WTC11 (cell line): ENCODE data around the gene MARCHF11. TPM values are rescaled to one million over a fixed set of nuclear protein-coding genes. Genes with fewer than 3 reads are reported as not detected.

ENCODE experiments used
- ATAC-seq: fragments of 200-7000 bp; cut with Tn5 transposase; 2 replicates; pipeline ENCODE4 v1.10.0; 2021; ENCODE audit warnings: mild to moderate bottlenecking, moderate library complexity
- CTCF ChIA-PET: fragments of 300-600 bp; sonication (Branson Sonifier 250); formaldehyde crosslinking; loops from one replicate; lab custom pipeline; 2021; ENCODE audit warnings: antibody characterized with exemption; lab: Charles Lee
- POLR2A ChIA-PET: fragments of 350-600 bp; sonication (Branson Sonifier 250); formaldehyde crosslinking; loops from one replicate; lab custom pipeline; 2021; ENCODE audit warnings: antibody characterized with exemption; lab: Charles Lee
- DNase-seq: peaks from one replicate; pipeline ENCODE4 v3.0.0; 2021; ENCODE audit warnings: low spot score
- H3K27ac Mint-ChIP-seq: 2 replicates; pipeline ENCODE4 v1.8.0; 2021; ENCODE audit warnings: mixed read lengths
- H3K27me3 Mint-ChIP-seq: 2 replicates; pipeline ENCODE4 v1.8.0; 2021; ENCODE audit warnings: low read depth, mild to moderate bottlenecking, moderate library complexity, mixed read lengths
- H3K36me3 Mint-ChIP-seq: 2 replicates; pipeline ENCODE4 v1.8.0; 2021; ENCODE audit warnings: mixed read lengths
- H3K4me1 Mint-ChIP-seq: 2 replicates; pipeline ENCODE4 v1.8.0; 2022; ENCODE audit warnings: mixed read lengths
- H3K4me3 Mint-ChIP-seq: 2 replicates; pipeline ENCODE4 v1.8.0; 2021; ENCODE audit warnings: mild to moderate bottlenecking, moderate library complexity, mixed read lengths
- H3K9me3 Mint-ChIP-seq: 2 replicates; pipeline ENCODE4 v1.8.0; 2021; ENCODE audit warnings: mixed read lengths
- ARID4B ChIP-seq: sonication (generic); formaldehyde crosslinking; IDR thresholded peaks from 2 replicates; pipeline ENCODE4 v1.8.0; 2023; ENCODE audit warnings: missing genetic modification reagents, mild to moderate bottlenecking, borderline replicate concordance
- ATF2 ChIP-seq: sonication (generic); formaldehyde crosslinking; IDR thresholded peaks from 2 replicates; pipeline ENCODE4 v1.8.1; 2022; ENCODE audit warnings: low read depth, missing genetic modification reagents, borderline replicate concordance
- CBFB ChIP-seq: sonication (generic); formaldehyde crosslinking; IDR thresholded peaks from 2 replicates; pipeline ENCODE4 v1.8.1; 2022; ENCODE audit warnings: mild to moderate bottlenecking, low read depth, missing genetic modification reagents
- CDX4 ChIP-seq: fragments of 250-450 bp; sonication (Bioruptor Pico); IDR thresholded peaks from 2 replicates; pipeline ENCODE4 v1.9.0; 2021; ENCODE audit warnings: moderate library complexity, mild to moderate bottlenecking, inconsistent platforms, borderline replicate concordance
- CREM ChIP-seq: sonication (generic); formaldehyde crosslinking; IDR thresholded peaks from 2 replicates; pipeline ENCODE4 v1.8.1; 2022; ENCODE audit warnings: mild to moderate bottlenecking, missing genetic modification reagents, moderate library complexity
- CTCF ChIP-seq: fragments of 200-600 bp; IDR thresholded peaks from 2 replicates; pipeline ENCODE4 v1.8.0; 2022; ENCODE audit warnings: antibody characterized with exemption
- E2F5 ChIP-seq: sonication (generic); formaldehyde crosslinking; IDR thresholded peaks from 2 replicates; pipeline ENCODE4 v1.8.1; 2022; ENCODE audit warnings: mild to moderate bottlenecking, moderate library complexity, missing genetic modification reagents
- GABPB1 ChIP-seq: sonication (generic); formaldehyde crosslinking; IDR thresholded peaks from 2 replicates; pipeline ENCODE4 v1.8.1; 2023; ENCODE audit warnings: mild to moderate bottlenecking, missing genetic modification reagents
- GTF2I ChIP-seq: fragments of 250-450 bp; sonication (Bioruptor Pico); conservative IDR thresholded peaks from 2 replicates; pipeline ENCODE4 v1.4.0; 2021; ENCODE audit warnings: mild to moderate bottlenecking
- HMGXB4 ChIP-seq: sonication (generic); formaldehyde crosslinking; IDR thresholded peaks from 2 replicates; pipeline ENCODE4 v1.8.1; 2023; ENCODE audit warnings: mild to moderate bottlenecking, moderate library complexity, missing genetic modification reagents
- JUN ChIP-seq: sonication (generic); formaldehyde crosslinking; IDR thresholded peaks from 2 replicates; pipeline ENCODE4 v1.8.0; 2023; ENCODE audit warnings: mild to moderate bottlenecking, missing genetic modification reagents
- NFATC4 ChIP-seq: fragments of 250-450 bp; sonication (Bioruptor Pico); IDR thresholded peaks from 2 replicates; pipeline ENCODE4 v1.9.0; 2021; ENCODE audit warnings: mild to moderate bottlenecking
- NR3C1 ChIP-seq: sonication (generic); formaldehyde crosslinking; conservative IDR thresholded peaks from 2 replicates; pipeline ENCODE4 v1.8.1; 2023; ENCODE audit warnings: low read depth, mild to moderate bottlenecking, missing genetic modification reagents
- PRDM15 ChIP-seq: sonication (generic); formaldehyde crosslinking; IDR thresholded peaks from 2 replicates; pipeline ENCODE4 v1.8.0; 2022; ENCODE audit warnings: missing genetic modification reagents
- USF1 ChIP-seq: sonication (generic); formaldehyde crosslinking; IDR thresholded peaks from 2 replicates; pipeline ENCODE4 v1.8.0; 2022; ENCODE audit warnings: mild to moderate bottlenecking, missing genetic modification reagents
- ZNF317 ChIP-seq: sonication (generic); formaldehyde crosslinking; IDR thresholded peaks from 2 replicates; pipeline ENCODE4 v1.8.1; 2023; ENCODE audit warnings: low read depth, mild to moderate bottlenecking, moderate library complexity, missing genetic modification reagents, borderline replicate concordance
- ZNF512 ChIP-seq: sonication (generic); formaldehyde crosslinking; IDR thresholded peaks from 2 replicates; pipeline ENCODE4 v1.8.1; 2022; ENCODE audit warnings: missing genetic modification reagents, borderline replicate concordance
- total RNA-seq: library from RNA; stranded (reverse); gene quantifications from 3 replicates; pipeline ENCODE4 v1.2.3, GENCODE V29; 2021

The MARCHF11 gene
- total RNA-seq, 1 experiment from 2014 or later, result 2.9 TPM

GRCh38 chr5:16095612-16096011 lies 84.0 kb downstream of the MARCHF11 start:
- Mint-ChIP-seq H3K36me3 (no peaks in the 10 kb centered on the region), H3K27ac (no peak overlapping the region), H3K4me1 (peaks cover 10% of the 10 kb centered on the region), H3K27me3 (peaks cover 4% of the 10 kb centered on the region; the same call in 1 of the 2 replicates), H3K9me3 (peaks cover 6% of the 10 kb centered on the region), H3K4me3 (no peak overlapping the region)
- ChIA-PET CTCF (interaction anchor here (1.0 kb wide), 1 partner anchor 65 kb away, joined by 3 read pairs; no protein-coding TSS in a partner anchor), POLR2A (interaction anchor here (0.7 kb wide), 1 partner anchor 41 kb away, joined by 3 read pairs; no protein-coding TSS in a partner anchor)
- ATAC-seq (no peak), DNase-seq (no peak)
- TF ChIP-seq GTF2I (CRISPR knock-in tag) (no peak), PRDM15 (CRISPR knock-in tag) (no peak), ZNF512 (CRISPR knock-in tag) (no peak), HMGXB4 (CRISPR knock-in tag) (no peak), ATF2 (CRISPR knock-in tag) (no peak), GABPB1 (no peak), CDX4 (CRISPR knock-in tag) (no peak), CTCF (no peak), NR3C1 (CRISPR knock-in tag) (no peak), USF1 (CRISPR knock-in tag) (no peak), E2F5 (no peak), JUN (CRISPR knock-in tag) (no peak), NFATC4 (CRISPR knock-in tag) (no peak), ARID4B (no peak), CREM (CRISPR knock-in tag) (no peak), ZNF317 (CRISPR knock-in tag) (no peak), CBFB (CRISPR knock-in tag) (no peak)
